PC-9 (cell line): ENCODE measurements around the gene LRRTM4. TPM values are rescaled to one million over a fixed set of nuclear protein-coding genes. Genes with fewer than 3 reads are reported as not detected.

Experiments used
- BruUV-seq: library from RNA; stranded (reverse); fragments of 400-500 nt; replicated peaks from 2 replicates; lab custom pipeline; 2021; lab: Mats Ljungman, UMichigan
- CTCF ChIA-PET: fragments of 300-600 bp; sonication (Branson Sonifier 250); formaldehyde crosslinking; loops from one replicate; lab custom pipeline; 2022; ENCODE audit warnings: antibody characterized with exemption; lab: Charles Lee
- POLR2A ChIA-PET: fragments of 300-600 bp; sonication (Branson Sonifier 250); formaldehyde crosslinking; loops from one replicate; lab custom pipeline; 2022; ENCODE audit warnings: antibody characterized with exemption; ENCODE audit not compliant: unreplicated experiment; lab: Charles Lee
- DNase-seq, 2 experiments: peaks; one replicate each; pipeline versions ENCODE4 v3.0.0 to v3.0.0-alpha.2; 2015 to 2022; ENCODE audit warnings: mixed read lengths in 1 of 2
- H2AFZ ChIP-seq: fragments of 200-600 bp; sonication (generic); 2 replicates; pipeline ENCODE4 v1.8.1; 2017; ENCODE audit warnings: antibody characterized with exemption
- H3F3A ChIP-seq: fragments of 200-600 bp; sonication (generic); 2 replicates; pipeline ENCODE4 v1.8.1; 2017; ENCODE audit warnings: antibody characterized with exemption, mild to moderate bottlenecking, low read depth; ENCODE audit not compliant: insufficient read depth
- H3K27ac ChIP-seq: fragments of 200-600 bp; sonication (generic); 2 replicates; pipeline ENCODE4 v1.6.1; 2016; ENCODE audit warnings: mixed run types
- H3K27me3 ChIP-seq: fragments of 200-600 bp; sonication (generic); 2 replicates; pipeline ENCODE4 v1.6.1; 2016; ENCODE audit warnings: low read depth, mixed run types; ENCODE audit not compliant: insufficient read depth
- H3K36me3 ChIP-seq: fragments of 200-600 bp; sonication (generic); 2 replicates; pipeline ENCODE4 v1.6.1; 2016; ENCODE audit warnings: low read depth, mixed run types
- H3K4me1 ChIP-seq: fragments of 200-600 bp; sonication (generic); replicated peaks from 2 replicates; pipeline ENCODE4 v1.6.1; 2016; ENCODE audit warnings: mixed run types; ENCODE audit not compliant: insufficient read depth
- H3K4me2 ChIP-seq: fragments of 200-600 bp; sonication (generic); 2 replicates; pipeline ENCODE4 v1.6.1; 2017; ENCODE audit warnings: mixed run types
- H3K4me3 ChIP-seq: fragments of 200-600 bp; sonication (generic); 2 replicates; pipeline ENCODE4 v1.6.1; 2016; ENCODE audit warnings: mixed run types
- H3K79me2 ChIP-seq: fragments of 200-600 bp; sonication (generic); 2 replicates; pipeline ENCODE4 v1.6.1; 2017; ENCODE audit warnings: low read depth, mixed run types
- H3K9me2 ChIP-seq: fragments of 200-600 bp; sonication (generic); 2 replicates; pipeline ENCODE4 v1.8.1; 2017; ENCODE audit warnings: mild to moderate bottlenecking; ENCODE audit not compliant: insufficient read depth
- H3K9me3 ChIP-seq: fragments of 200-600 bp; sonication (generic); 2 replicates; pipeline ENCODE4 v1.8.1; 2016; ENCODE audit warnings: low read depth; ENCODE audit not compliant: insufficient read depth
- H4K20me1 ChIP-seq: fragments of 200-600 bp; sonication (generic); 2 replicates; pipeline ENCODE4 v1.8.1; 2017; ENCODE audit not compliant: insufficient read depth
- EZH2 ChIP-seq: fragments of 200-600 bp; sonication (generic); IDR thresholded peaks from 2 replicates; pipeline ENCODE4 v1.8.0; 2017; ENCODE audit warnings: antibody characterized with exemption, low read depth
- intact Hi-C: fragments of 100-400 bp; cut with micrococcal nuclease; formaldehyde crosslinking; loops from one replicate; pipeline ENCODE4 v1.10.0; 2022; ENCODE audit not compliant: unreplicated experiment
- total RNA-seq: library from RNA; stranded (reverse); gene quantifications from 2 replicates; pipeline ENCODE4 v1.2.3, GENCODE V29; 2021
- TF ChIP-seq, protein P1 (sequence below): fragments of 200-600 bp; sonication (generic); conservative IDR thresholded peaks from 2 replicates; pipeline ENCODE4 v1.6.1; 2017; ENCODE audit warnings: mixed run types, antibody characterized with exemption, mild to moderate bottlenecking, moderate library complexity

Gene LRRTM4
- total RNA-seq, 1 experiment from 2014 or later: 2.2 TPM

DNA sequence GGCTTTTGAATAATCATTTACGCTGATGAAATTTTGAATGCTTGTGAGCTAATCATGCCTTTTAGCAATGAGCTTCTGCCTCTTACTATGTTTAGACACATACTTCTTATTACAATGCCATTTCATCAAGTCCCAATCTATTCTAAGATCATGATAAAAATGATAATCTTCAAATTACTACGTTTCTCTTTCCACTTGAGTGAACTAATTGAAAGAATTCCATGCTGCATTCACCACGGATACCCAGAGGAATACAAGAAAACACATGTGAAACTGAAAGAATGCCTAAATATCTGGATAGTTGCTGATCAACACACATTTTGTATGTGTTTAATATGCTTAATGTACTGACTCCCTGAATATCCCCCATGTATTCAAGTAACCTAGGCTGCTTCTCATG is 62.3 kb downstream of the LRRTM4 start:
- Histone ChIP-seq H3K27me3 (no peaks in the 10 kb centered on the region), H3K9me2 (no peaks in the 10 kb centered on the region; the same call in 1 of the 2 replicates), H4K20me1 (no peaks in the 10 kb centered on the region), H3K9me3 (no peaks in the 10 kb centered on the region), H2AFZ (no peak overlapping the region), H3K79me2 (no peaks in the 10 kb centered on the region), H3K36me3 (no peaks in the 10 kb centered on the region), H3K4me2 (no peak overlapping the region), H3F3A (no peaks in the 10 kb centered on the region), H3K4me3 (no peak overlapping the region), H3K4me1 (no peaks in the 10 kb centered on the region), H3K27ac (no peak overlapping the region)
- no TSS peak for BruUV-seq
- no peak for TF ChIP-seq EZH2
- TF ChIP-seq, protein P1, sequence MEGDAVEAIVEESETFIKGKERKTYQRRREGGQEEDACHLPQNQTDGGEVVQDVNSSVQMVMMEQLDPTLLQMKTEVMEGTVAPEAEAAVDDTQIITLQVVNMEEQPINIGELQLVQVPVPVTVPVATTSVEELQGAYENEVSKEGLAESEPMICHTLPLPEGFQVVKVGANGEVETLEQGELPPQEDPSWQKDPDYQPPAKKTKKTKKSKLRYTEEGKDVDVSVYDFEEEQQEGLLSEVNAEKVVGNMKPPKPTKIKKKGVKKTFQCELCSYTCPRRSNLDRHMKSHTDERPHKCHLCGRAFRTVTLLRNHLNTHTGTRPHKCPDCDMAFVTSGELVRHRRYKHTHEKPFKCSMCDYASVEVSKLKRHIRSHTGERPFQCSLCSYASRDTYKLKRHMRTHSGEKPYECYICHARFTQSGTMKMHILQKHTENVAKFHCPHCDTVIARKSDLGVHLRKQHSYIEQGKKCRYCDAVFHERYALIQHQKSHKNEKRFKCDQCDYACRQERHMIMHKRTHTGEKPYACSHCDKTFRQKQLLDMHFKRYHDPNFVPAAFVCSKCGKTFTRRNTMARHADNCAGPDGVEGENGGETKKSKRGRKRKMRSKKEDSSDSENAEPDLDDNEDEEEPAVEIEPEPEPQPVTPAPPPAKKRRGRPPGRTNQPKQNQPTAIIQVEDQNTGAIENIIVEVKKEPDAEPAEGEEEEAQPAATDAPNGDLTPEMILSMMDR: no peak
- ChIA-PET CTCF (no interaction called here), POLR2A (no interaction called here)
- DNase-seq: no peak
- intact Hi-C loops: no loop called here

DNA sequence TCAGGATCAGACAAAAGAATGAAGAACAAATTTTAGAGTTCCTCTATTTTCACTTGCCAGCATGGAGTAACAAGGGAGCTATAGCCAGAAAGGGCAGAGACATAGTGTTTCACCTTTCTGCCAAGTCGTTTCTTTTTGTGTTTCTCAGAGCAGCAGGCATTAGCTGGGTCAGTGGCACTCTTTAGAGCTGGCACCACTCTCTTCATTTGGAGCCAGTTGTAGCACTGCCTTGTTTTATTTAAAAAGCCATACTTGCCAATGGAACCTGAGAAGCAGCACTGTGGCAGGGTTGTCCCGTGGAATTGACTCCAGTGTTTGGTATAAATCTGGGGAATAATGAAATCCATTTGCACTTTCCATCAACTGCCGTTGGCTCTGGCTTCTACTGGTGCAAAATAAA is 64.0 kb downstream of the LRRTM4 start:
- TF ChIP-seq, protein P1: no peak
- TF ChIP-seq EZH2: no peak
- Histone ChIP-seq H3K79me2 (no peaks in the 10 kb centered on the region), H3K27ac (no peak overlapping the region), H3K27me3 (no peaks in the 10 kb centered on the region), H3K4me3 (no peak overlapping the region), H3K4me1 (no peaks in the 10 kb centered on the region), H3K36me3 (no peaks in the 10 kb centered on the region), H3K4me2 (no peak overlapping the region), H4K20me1 (no peaks in the 10 kb centered on the region), H2AFZ (no peak overlapping the region), H3K9me2 (no peaks in the 10 kb centered on the region; the same call in 1 of the 2 replicates), H3F3A (no peaks in the 10 kb centered on the region), H3K9me3 (no peaks in the 10 kb centered on the region)
- no peak for DNase-seq
- ChIA-PET CTCF (no interaction called here), POLR2A (no interaction called here)
- BruUV-seq: no TSS peak
- intact Hi-C loops: no loop called here

GRCh38 chr2:77457665-77458064 is 64.5 kb downstream of the LRRTM4 start:
- ChIA-PET CTCF (no interaction called here), POLR2A (no interaction called here)

More at GRCh38 chr2:77457665-77458064, 64.5 kb downstream of the LRRTM4 start:
- Histone ChIP-seq H2AFZ (no peak overlapping the region), H3K4me2 (no peak overlapping the region), H3K79me2 (no peaks in the 10 kb centered on the region), H3K9me2 (no peaks in the 10 kb centered on the region; the same call in 1 of the 2 replicates), H3K27me3 (no peaks in the 10 kb centered on the region), H3K4me1 (no peaks in the 10 kb centered on the region), H3K9me3 (no peaks in the 10 kb centered on the region), H3K36me3 (no peaks in the 10 kb centered on the region), H3F3A (no peaks in the 10 kb centered on the region), H4K20me1 (no peaks in the 10 kb centered on the region), H3K4me3 (no peak overlapping the region), H3K27ac (no peak overlapping the region)
- no TSS peak for BruUV-seq
- no peak for DNase-seq
- TF ChIP-seq EZH2: no peak
- TF ChIP-seq, protein P1: no peak
- intact Hi-C loops: no loop called here
